H54 (cell line): ENCODE data around the gene MYH10.

Source experiments
- DNase-seq: peaks from one replicate; pipeline ENCODE4 v3.0.0; 2011; ENCODE audit warnings: low spot score, mixed read lengths; ENCODE audit not compliant: insufficient read length
- FAIRE-seq: peaks from 3 replicates; lab custom pipeline; 2011; peaks lifted over from hg19 to GRCh38; lab: Jason Lieb, UNC
- POLR2A ChIP-seq: IDR thresholded peaks from 2 replicates; pipeline ENCODE4 v1.6.1; 2011; ENCODE audit warnings: low read depth, mild to moderate bottlenecking, low read length

MYH10 gene

GRCh38 chr17:8537734-8538133, 92.8 kb downstream of the MYH10 start:
- no peak for FAIRE-seq
- DNase-seq: no peak
- no peak for TF ChIP-seq POLR2A

DNA sequence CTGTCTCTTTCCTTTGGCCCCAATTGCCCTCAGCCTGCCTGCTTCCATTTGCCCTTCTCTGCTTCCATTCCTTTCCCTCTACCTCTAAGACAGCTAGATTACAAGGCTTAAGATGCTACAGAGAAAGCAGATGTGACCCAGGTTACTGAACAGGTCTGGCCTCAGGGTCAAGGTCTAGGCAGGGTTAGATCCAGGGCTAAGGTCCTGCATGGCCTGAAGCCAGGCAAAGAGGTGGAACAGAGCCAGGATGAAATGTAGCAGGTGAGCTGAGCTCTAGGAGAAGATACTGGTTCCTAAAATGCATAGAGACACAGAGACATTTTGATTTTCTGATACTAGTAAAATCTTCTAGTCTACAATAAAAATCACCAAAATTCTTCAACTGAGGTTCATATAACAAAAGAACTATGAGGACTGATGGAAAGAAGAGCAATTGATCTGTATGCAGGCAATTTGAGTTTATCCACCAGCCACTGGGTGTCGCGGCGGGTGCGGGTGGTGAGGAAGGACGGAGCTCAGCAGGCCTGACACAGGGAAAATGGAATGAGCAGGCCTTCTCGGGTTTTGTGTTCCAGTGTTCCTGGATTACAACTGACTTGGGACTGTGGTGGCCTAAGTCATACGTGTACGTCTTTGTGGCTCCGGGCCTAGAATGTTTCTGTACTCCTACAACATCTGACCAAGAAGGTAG, 95.9 kb downstream of the MYH10 start:
- TF ChIP-seq POLR2A: no peak
- FAIRE-seq: no peak
- no peak for DNase-seq

- TF ChIP-seq POLR2A: no peak
- DNase-seq (no peak), FAIRE-seq (no peak)
Observed at GRCh38 chr17:8532021-8532420, 98.5 kb downstream of the MYH10 start.

- DNase-seq: no peak
- no peak for FAIRE-seq
- no peak for TF ChIP-seq POLR2A
Observed at GRCh38 chr17:8522577-8522976, 107.9 kb downstream of the MYH10 start.

- no peak for TF ChIP-seq POLR2A
- no peak for DNase-seq
- no peak for FAIRE-seq
Observed at GRCh38 chr17:8520981-8521380, 109.5 kb downstream of the MYH10 start.

DNA sequence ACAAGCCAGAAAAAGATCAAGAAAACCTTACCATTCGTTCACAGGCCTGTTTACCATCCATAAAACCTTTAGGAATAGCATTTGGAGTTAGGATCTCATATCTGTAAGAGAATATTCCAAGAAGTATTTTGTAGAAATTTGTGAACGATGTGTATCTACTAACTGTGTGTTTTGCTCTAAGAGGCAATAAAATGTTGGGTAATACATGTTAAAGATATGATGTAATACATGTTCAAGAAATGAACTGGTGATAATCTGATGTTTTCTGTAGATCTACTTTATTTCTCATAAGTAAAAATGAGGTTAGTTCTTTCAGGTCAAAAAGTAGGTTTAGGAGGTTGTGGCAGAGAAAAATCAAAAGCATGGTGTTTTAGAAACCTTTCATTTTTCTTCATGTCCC, 111.7 kb downstream of the MYH10 start:
- no peak for TF ChIP-seq POLR2A
- FAIRE-seq: no peak
- no peak for DNase-seq

- no peak for TF ChIP-seq POLR2A
- FAIRE-seq (no peak), DNase-seq (no peak)
Observed at GRCh38 chr17:8518326-8518725, 112.2 kb downstream of the MYH10 start.

GRCh38 chr17:8514801-8515200, 115.7 kb downstream of the MYH10 start:
- no peak for FAIRE-seq
- no peak for DNase-seq
- TF ChIP-seq POLR2A: no peak

DNA sequence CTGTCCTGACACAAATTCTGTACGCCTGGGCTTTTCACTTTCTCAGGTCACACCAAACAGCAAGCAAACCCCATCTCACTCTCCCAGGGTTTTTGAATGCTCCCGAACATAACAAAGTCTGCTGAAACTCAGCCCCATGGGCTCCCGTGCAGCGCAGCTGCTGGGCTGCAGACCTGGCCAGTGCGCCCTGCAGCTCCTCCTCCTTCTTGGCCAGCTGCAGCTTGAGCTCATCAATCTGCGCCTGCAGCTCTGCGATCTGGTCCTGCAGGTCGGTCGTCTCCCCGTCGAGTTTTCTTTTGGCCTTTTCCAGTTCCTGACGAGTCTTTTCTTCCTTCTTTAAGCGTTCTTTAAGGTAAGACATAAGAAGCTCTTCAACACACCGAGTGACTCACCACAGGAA, 124.4 kb downstream of the MYH10 start:
- DNase-seq (no peak), FAIRE-seq (no peak)
- no peak for TF ChIP-seq POLR2A

- no peak for FAIRE-seq
- no peak for TF ChIP-seq POLR2A
- DNase-seq: no peak
Observed at GRCh38 chr17:8504460-8505207, 125.9 kb downstream of the MYH10 start.

GRCh38 chr17:8503807-8504206, 126.7 kb downstream of the MYH10 start:
- DNase-seq: no peak
- no peak for FAIRE-seq
- TF ChIP-seq POLR2A: no peak

GRCh38 chr17:8503368-8503767, 127.2 kb downstream of the MYH10 start:
- no peak for FAIRE-seq
- TF ChIP-seq POLR2A: no peak

DNA sequence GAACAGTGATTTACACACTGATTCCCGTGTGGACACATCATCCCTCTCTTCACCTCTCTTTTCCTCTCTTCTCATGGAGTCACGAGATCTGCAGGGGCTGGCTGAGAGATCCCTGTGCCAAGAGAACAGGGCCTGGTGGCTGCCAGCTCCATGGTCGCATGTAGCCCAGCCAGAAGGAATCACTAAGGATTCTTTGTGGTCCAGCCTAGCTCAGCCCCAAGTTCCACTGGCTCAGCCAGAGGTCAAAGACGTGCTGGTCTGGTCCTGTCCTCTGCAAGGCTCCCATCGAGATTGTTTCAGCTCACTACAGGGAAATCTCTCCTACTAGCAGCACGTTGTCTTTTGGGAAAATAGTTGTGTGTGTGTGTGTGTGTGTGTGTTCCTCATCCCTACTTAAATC, 128.4 kb downstream of the MYH10 start:
- DNase-seq (no peak), FAIRE-seq (no peak)
- TF ChIP-seq POLR2A: no peak

More at GRCh38 chr17:8503368-8503767, 127.2 kb downstream of the MYH10 start:
- no peak for DNase-seq

DNA sequence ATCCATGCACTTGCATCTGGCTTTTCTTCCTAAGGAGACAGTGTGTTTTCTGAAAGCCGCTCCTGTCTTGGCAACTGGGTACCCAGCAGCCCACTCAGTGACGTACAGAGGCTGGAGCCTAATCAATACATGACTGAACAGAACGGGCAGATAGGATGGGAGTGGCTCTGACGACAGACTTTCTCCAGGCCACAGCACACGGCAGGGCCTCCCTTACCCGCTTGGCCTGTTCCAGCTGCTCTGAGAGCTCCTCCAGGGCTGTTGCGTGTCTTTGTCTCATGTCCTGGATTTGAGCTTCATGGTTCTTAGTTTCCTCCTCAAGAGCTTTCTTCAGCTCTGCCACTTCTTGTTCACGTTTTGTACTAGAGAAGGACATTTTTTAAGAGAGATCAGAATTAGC, 129.9 kb downstream of the MYH10 start:
- no peak for TF ChIP-seq POLR2A
- no peak for FAIRE-seq
- no peak for DNase-seq

- TF ChIP-seq POLR2A: no peak
- DNase-seq (no peak), FAIRE-seq (no peak)
Observed at GRCh38 chr17:8499614-8500013, 130.9 kb downstream of the MYH10 start.
